Embryonic facial prominence (tissue), 1 donor: ENCODE measurements around the gene MSH2.
A peak's percentile ranks its signal among the peaks of the same experiment; 100 is the strongest.
"Not testable (repeated sequence)": the region's sequence is repeated elsewhere in the genome, so short reads cannot be mapped to it uniquely, and the experiment has no call there.

Source experiments
- DNase-seq: peaks from one replicate; pipeline ENCODE4 v3.0.0-alpha.2; 2016; ENCODE audit errors: extremely low spot score

Gene MSH2

GRCh38 chr2:47407976-47408375, 5.0 kb downstream of the MSH2 start:
- DNase-seq = not testable (repeated sequence)

- no peak for DNase-seq
Measured at GRCh38 chr2:47414682-47415458, 11.9 kb downstream of the MSH2 start.

- DNase-seq = no peak
Measured at GRCh38 chr2:47420214-47420613, 17.3 kb downstream of the MSH2 start.

GRCh38 chr2:47420683-47421082, 17.7 kb downstream of the MSH2 start:
- not testable (repeated sequence) for DNase-seq

GRCh38 chr2:47422016-47422415, 19.1 kb downstream of the MSH2 start:
- no peak for DNase-seq

- no peak for DNase-seq
Measured at GRCh38 chr2:47422560-47422959, 19.6 kb downstream of the MSH2 start.

- DNase-seq = no peak
Measured at GRCh38 chr2:47426786-47427185, 23.8 kb downstream of the MSH2 start.

GRCh38 chr2:47429795-47430194, 26.8 kb downstream of the MSH2 start:
- no peak for DNase-seq

GRCh38 chr2:47433006-47433405, 30.1 kb downstream of the MSH2 start:
- DNase-seq = not testable (repeated sequence)

GRCh38 chr2:47433445-47433844, 30.5 kb downstream of the MSH2 start:
- not testable (repeated sequence) for DNase-seq

- peak; percentile 40 for DNase-seq
Measured at GRCh38 chr2:47437287-47437686, 34.3 kb downstream of the MSH2 start.

- DNase-seq = no peak
Measured at GRCh38 chr2:47438106-47438505, 35.1 kb downstream of the MSH2 start.

GRCh38 chr2:47438783-47439182, 35.8 kb downstream of the MSH2 start:
- no peak for DNase-seq

- no peak for DNase-seq
Measured at GRCh38 chr2:47451790-47452189, 48.8 kb downstream of the MSH2 start.

GRCh38 chr2:47452761-47453160, 49.8 kb downstream of the MSH2 start:
- DNase-seq = no peak

GRCh38 chr2:47454818-47455217, 51.9 kb downstream of the MSH2 start:
- not testable (repeated sequence) for DNase-seq

- DNase-seq = no peak
Measured at GRCh38 chr2:47455411-47455810, 52.5 kb downstream of the MSH2 start.

GRCh38 chr2:47456851-47457250, 53.9 kb downstream of the MSH2 start:
- DNase-seq = no peak

GRCh38 chr2:47457268-47457667, 54.3 kb downstream of the MSH2 start:
- no peak for DNase-seq

- DNase-seq = no peak
Measured at GRCh38 chr2:47459021-47459420, 56.1 kb downstream of the MSH2 start.

- no peak for DNase-seq
Measured at GRCh38 chr2:47460766-47461165, 57.8 kb downstream of the MSH2 start.

GRCh38 chr2:47471429-47472116, 68.6 kb downstream of the MSH2 start:
- no peak for DNase-seq

- no peak for DNase-seq
Measured at GRCh38 chr2:47479863-47480262, 76.9 kb downstream of the MSH2 start.
